HG03097 (cell line): ENCODE measurements around the gene RNF212.

Source experiments
- ATAC-seq: cut with Tn5 transposase; IDR thresholded peaks from one replicate; pipeline ENCODE4 v1.9.1; 2021; ENCODE audit not compliant: unreplicated experiment, low FRiP score

Gene RNF212

GRCh38 chr4:1022051-1022738, 91.2 kb downstream of the RNF212 start:
- no peak for ATAC-seq
